GM23338 (cell line): Measurements from ENCODE around the gene ITGA7. TPM values are rescaled to one million over a fixed set of nuclear protein-coding genes. Genes with fewer than 3 reads are reported as not detected.
A peak's percentile ranks its signal among the peaks of the same experiment; 100 is the strongest.

Source experiments
- ATAC-seq: fragments of 200-7000 bp; cut with Tn5 transposase; 3 replicates; pipeline ENCODE4 v1.9.1; 2020
- DNase-seq: peaks from one replicate; pipeline ENCODE4 v3.0.0-alpha.2; 2015; ENCODE audit warnings: low spot score
- H2AFZ ChIP-seq: fragments of 200-600 bp; sonication (generic); 2 replicates; pipeline ENCODE4 v1.8.0; 2016; ENCODE audit warnings: antibody characterized with exemption, mild to moderate bottlenecking, moderate library complexity
- H3F3A ChIP-seq: fragments of 200-600 bp; sonication (generic); replicated peaks from 2 replicates; pipeline ENCODE4 v1.8.0; 2017; ENCODE audit warnings: antibody characterized with exemption, mixed run types, low read depth
- H3K27ac ChIP-seq: fragments of 200-600 bp; sonication (generic); 2 replicates; pipeline ENCODE4 v1.6.1; 2016; ENCODE audit warnings: low read depth
- H3K27me3 ChIP-seq: fragments of 200-600 bp; sonication (generic); 2 replicates; pipeline ENCODE4 v1.8.0; 2016; ENCODE audit warnings: mild to moderate bottlenecking, mixed run types, moderate library complexity; ENCODE audit not compliant: insufficient read depth
- H3K36me3 ChIP-seq: fragments of 200-600 bp; sonication (generic); 2 replicates; pipeline ENCODE4 v1.8.0; 2016; ENCODE audit warnings: mild to moderate bottlenecking; ENCODE audit not compliant: insufficient read depth
- H3K4me1 ChIP-seq: fragments of 200-600 bp; sonication (generic); 2 replicates; pipeline ENCODE4 v1.8.0; 2016; ENCODE audit warnings: mild to moderate bottlenecking, moderate library complexity; ENCODE audit not compliant: insufficient read depth
- H3K4me2 ChIP-seq: fragments of 200-600 bp; sonication (generic); 2 replicates; pipeline ENCODE4 v1.7.1; 2017; ENCODE audit warnings: mixed run types
- H3K4me3 ChIP-seq: fragments of 200-600 bp; sonication (generic); 2 replicates; pipeline ENCODE4 v1.6.1; 2016; ENCODE audit warnings: mixed run types
- H3K79me2 ChIP-seq: fragments of 200-600 bp; sonication (generic); replicated peaks from 2 replicates; pipeline ENCODE4 v1.8.0; 2017; ENCODE audit warnings: mild to moderate bottlenecking; ENCODE audit not compliant: insufficient read depth
- H3K9me2 ChIP-seq: fragments of 200-600 bp; sonication (generic); 2 replicates; pipeline ENCODE4 v1.8.0; 2017; ENCODE audit not compliant: insufficient read depth
- H4K20me1 ChIP-seq: fragments of 200-600 bp; sonication (generic); replicated peaks from 2 replicates; pipeline ENCODE4 v1.8.0; 2017; ENCODE audit warnings: mild to moderate bottlenecking; ENCODE audit not compliant: insufficient read depth
- H3K27ac Mint-ChIP-seq: 2 replicates; pipeline ENCODE4 v1.8.0; 2020; ENCODE audit warnings: inconsistent platforms, mild to moderate bottlenecking, moderate library complexity, mixed read lengths
- H3K27me3 Mint-ChIP-seq: 3 replicates; pipeline ENCODE4 v1.8.0; 2022; ENCODE audit warnings: low read depth, mild to moderate bottlenecking, moderate library complexity, mixed read lengths, inconsistent platforms; ENCODE audit not compliant: insufficient read depth, poor library complexity
- H3K36me3 Mint-ChIP-seq: 3 replicates; pipeline ENCODE4 v1.8.0; 2021; ENCODE audit warnings: low read depth, mild to moderate bottlenecking, inconsistent platforms, moderate library complexity, mixed read lengths
- H3K4me1 Mint-ChIP-seq: 3 replicates; pipeline ENCODE4 v1.8.0; 2020; ENCODE audit warnings: mild to moderate bottlenecking, inconsistent platforms, mixed read lengths
- H3K4me3 Mint-ChIP-seq: 3 replicates; pipeline ENCODE4 v1.8.0; 2021; ENCODE audit warnings: moderate library complexity, mild to moderate bottlenecking, inconsistent platforms, mixed read lengths
- H3K9me3 Mint-ChIP-seq: 3 replicates; pipeline ENCODE4 v1.8.0; 2020; ENCODE audit warnings: moderate library complexity, mild to moderate bottlenecking, inconsistent platforms, mixed read lengths
- NANOG ChIP-seq: IDR thresholded peaks from 2 replicates; pipeline ENCODE4 v1.6.1; 2016; ENCODE audit warnings: antibody characterized with exemption, borderline replicate concordance
- ZNF114 ChIP-seq: fragments of 250-450 bp; sonication (Bioruptor Pico); IDR thresholded peaks from 2 replicates; pipeline ENCODE4 v1.5.0; 2020; ENCODE audit warnings: mild to moderate bottlenecking, moderate library complexity
- polyA plus RNA-seq: library from polyadenylated mRNA; unstranded; fragments of >200 nt; fragmentation: Nextera tagmentation; extraction: Ambion mirVana; gene quantifications from 2 replicates; pipeline ENCODE4 v1.2.1, GENCODE V29; 2016
- total RNA-seq: library from RNA; depleted of rRNA; stranded (reverse); fragments of >200 nt; shearing (Covaris generic); gene quantifications from 2 replicates; pipeline ENCODE4 v1.2.3, GENCODE V29; 2014
- TF ChIP-seq, protein P1 (sequence below): fragments of 250-450 bp; sonication (Bioruptor Pico); IDR thresholded peaks from 2 replicates; pipeline ENCODE4 v1.5.0; 2020; ENCODE audit warnings: mild to moderate bottlenecking, moderate library complexity

The ITGA7 gene
- total and polyA plus RNA-seq, 2 experiments from 2014 or later = 20.0 to 49.1 TPM

GRCh38 chr12:55748230-55748993, 40.7 kb upstream of the ITGA7 start:
- H2AFZ ChIP-seq = no peak overlapping the region
- peak overlapping the region; percentile 28; the same call in 1 of the 2 replicates for H3K4me3 ChIP-seq
- Mint-ChIP-seq H3K36me3 (peaks cover 66% of the 10 kb centered on the region), H3K4me1 (peaks cover 56% of the 10 kb centered on the region), H3K9me3 (no peaks in the 10 kb centered on the region), H3K4me3 (no peak overlapping the region; the same call in 2 of the 3 replicates), H3K27ac (no peak overlapping the region), H3K27me3 (peaks cover 16% of the 10 kb centered on the region)
- no peak for TF ChIP-seq NANOG
- TF ChIP-seq, protein P1, sequence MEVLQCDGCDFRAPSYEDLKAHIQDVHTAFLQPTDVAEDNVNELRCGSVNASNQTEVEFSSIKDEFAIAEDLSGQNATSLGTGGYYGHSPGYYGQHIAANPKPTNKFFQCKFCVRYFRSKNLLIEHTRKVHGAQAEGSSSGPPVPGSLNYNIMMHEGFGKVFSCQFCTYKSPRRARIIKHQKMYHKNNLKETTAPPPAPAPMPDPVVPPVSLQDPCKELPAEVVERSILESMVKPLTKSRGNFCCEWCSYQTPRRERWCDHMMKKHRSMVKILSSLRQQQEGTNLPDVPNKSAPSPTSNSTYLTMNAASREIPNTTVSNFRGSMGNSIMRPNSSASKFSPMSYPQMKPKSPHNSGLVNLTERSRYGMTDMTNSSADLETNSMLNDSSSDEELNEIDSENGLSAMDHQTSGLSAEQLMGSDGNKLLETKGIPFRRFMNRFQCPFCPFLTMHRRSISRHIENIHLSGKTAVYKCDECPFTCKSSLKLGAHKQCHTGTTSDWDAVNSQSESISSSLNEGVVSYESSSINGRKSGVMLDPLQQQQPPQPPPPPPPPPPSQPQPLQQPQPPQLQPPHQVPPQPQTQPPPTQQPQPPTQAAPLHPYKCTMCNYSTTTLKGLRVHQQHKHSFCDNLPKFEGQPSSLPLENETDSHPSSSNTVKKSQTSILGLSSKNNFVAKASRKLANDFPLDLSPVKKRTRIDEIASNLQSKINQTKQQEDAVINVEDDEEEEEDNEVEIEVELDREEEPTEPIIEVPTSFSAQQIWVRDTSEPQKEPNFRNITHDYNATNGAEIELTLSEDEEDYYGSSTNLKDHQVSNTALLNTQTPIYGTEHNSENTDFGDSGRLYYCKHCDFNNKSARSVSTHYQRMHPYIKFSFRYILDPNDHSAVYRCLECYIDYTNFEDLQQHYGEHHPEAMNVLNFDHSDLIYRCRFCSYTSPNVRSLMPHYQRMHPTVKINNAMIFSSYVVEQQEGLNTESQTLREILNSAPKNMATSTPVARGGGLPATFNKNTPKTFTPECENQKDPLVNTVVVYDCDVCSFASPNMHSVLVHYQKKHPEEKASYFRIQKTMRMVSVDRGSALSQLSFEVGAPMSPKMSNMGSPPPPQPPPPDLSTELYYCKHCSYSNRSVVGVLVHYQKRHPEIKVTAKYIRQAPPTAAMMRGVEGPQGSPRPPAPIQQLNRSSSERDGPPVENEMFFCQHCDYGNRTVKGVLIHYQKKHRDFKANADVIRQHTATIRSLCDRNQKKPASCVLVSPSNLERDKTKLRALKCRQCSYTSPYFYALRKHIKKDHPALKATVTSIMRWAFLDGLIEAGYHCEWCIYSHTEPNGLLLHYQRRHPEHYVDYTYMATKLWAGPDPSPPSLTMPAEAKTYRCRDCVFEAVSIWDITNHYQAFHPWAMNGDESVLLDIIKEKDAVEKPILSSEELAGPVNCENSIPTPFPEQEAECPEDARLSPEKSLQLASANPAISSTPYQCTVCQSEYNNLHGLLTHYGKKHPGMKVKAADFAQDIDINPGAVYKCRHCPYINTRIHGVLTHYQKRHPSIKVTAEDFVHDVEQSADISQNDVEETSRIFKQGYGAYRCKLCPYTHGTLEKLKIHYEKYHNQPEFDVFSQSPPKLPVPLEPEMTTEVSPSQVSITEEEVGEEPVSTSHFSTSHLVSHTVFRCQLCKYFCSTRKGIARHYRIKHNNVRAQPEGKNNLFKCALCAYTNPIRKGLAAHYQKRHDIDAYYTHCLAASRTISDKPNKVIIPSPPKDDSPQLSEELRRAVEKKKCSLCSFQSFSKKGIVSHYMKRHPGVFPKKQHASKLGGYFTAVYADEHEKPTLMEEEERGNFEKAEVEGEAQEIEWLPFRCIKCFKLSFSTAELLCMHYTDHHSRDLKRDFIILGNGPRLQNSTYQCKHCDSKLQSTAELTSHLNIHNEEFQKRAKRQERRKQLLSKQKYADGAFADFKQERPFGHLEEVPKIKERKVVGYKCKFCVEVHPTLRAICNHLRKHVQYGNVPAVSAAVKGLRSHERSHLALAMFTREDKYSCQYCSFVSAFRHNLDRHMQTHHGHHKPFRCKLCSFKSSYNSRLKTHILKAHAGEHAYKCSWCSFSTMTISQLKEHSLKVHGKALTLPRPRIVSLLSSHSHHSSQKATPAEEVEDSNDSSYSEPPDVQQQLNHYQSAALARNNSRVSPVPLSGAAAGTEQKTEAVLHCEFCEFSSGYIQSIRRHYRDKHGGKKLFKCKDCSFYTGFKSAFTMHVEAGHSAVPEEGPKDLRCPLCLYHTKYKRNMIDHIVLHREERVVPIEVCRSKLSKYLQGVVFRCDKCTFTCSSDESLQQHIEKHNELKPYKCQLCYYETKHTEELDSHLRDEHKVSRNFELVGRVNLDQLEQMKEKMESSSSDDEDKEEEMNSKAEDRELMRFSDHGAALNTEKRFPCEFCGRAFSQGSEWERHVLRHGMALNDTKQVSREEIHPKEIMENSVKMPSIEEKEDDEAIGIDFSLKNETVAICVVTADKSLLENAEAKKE (CRISPR knock-in tag) = no peak
- H3F3A ChIP-seq = peaks cover 26% of the 10 kb centered on the region
- 0 out of 2 replicates have a peak, but pooled peaks cover 7% of the 10 kb centered on the region for H3K9me2 ChIP-seq
- H3K36me3 ChIP-seq = peaks cover 28% of the 10 kb centered on the region
- ATAC-seq = no peak
- no peak for DNase-seq
- H3K79me2 ChIP-seq = peaks cover 47% of the 10 kb centered on the region
- no peak overlapping the region for H3K27ac ChIP-seq
- peaks cover 41% of the 10 kb centered on the region for H4K20me1 ChIP-seq
- no peaks in the 10 kb centered on the region for H3K27me3 ChIP-seq
- H3K4me1 ChIP-seq = peaks cover 58% of the 10 kb centered on the region
- H3K4me2 ChIP-seq = peak overlapping the region; percentile 85

DNA sequence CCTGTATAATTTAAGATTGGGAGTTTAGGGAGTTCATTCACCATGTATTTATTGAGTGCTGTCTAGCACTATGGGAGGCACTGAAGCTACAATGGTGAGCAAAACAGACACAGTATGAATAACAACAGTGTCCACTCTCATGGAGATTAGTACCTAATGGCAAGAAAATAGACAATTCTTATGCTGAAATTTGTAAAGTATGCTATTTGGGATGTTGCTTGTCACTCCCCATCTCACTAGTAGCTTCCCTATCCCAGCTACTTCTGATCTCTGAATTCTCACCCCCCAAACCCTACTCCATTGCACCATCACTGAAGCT, 39.2 kb upstream of the ITGA7 start:
- H3K9me3 Mint-ChIP-seq = no peaks in the 10 kb centered on the region; the same call in 2 of the 3 replicates
- peak overlapping the region; percentile 85 for H3K4me2 ChIP-seq
- 0 out of 2 replicates have a peak, but pooled peaks cover 4% of the 10 kb centered on the region for H3K9me2 ChIP-seq
- H3K4me3 ChIP-seq = peak overlapping the region; percentile 95
- peaks cover 34% of the 10 kb centered on the region for H4K20me1 ChIP-seq
- peak; percentile 9 for ATAC-seq
- H3K4me1 Mint-ChIP-seq = peaks cover 63% of the 10 kb centered on the region
- H2AFZ ChIP-seq = no peak overlapping the region
- no peaks in the 10 kb centered on the region for H3K27me3 ChIP-seq
- H3F3A ChIP-seq = peaks cover 25% of the 10 kb centered on the region
- peak overlapping the region; percentile 99; the same call in 1 of the 2 replicates for H3K27ac ChIP-seq
- peaks cover 47% of the 10 kb centered on the region for H3K79me2 ChIP-seq
- peaks cover 58% of the 10 kb centered on the region for H3K4me1 ChIP-seq
- H3K4me3 Mint-ChIP-seq = peak overlapping the region; percentile 94
- TF ChIP-seq ZNF114 (CRISPR knock-in tag) = no peak
- TF ChIP-seq NANOG = peak; percentile 61; the same call in 1 of the 2 replicates
- peaks cover 19% of the 10 kb centered on the region for H3K27me3 Mint-ChIP-seq
- H3K36me3 ChIP-seq = peaks cover 15% of the 10 kb centered on the region
- H3K27ac Mint-ChIP-seq = peak overlapping the region; percentile 76
- no peak for DNase-seq
- peaks cover 51% of the 10 kb centered on the region for H3K36me3 Mint-ChIP-seq
